K562 (cell line): Measurements from ENCODE around the gene AMIGO1. TPM values are rescaled to one million over a fixed set of nuclear protein-coding genes. Genes with fewer than 3 reads are reported as not detected.

ENCODE experiments used
- ATAC-seq: fragments of 200-7000 bp; cut with Tn5 transposase; 3 replicates; pipeline ENCODE4 v1.9.1; 2020; ENCODE audit warnings: moderate library complexity
- BruUV-seq: library from RNA; stranded (reverse); fragments of 400-500 nt; replicated peaks from 2 replicates; lab custom pipeline; 2021; lab: Mats Ljungman, UMichigan
- CTCF ChIA-PET: fragments of 300-600 bp; formaldehyde crosslinking; extraction: SDS; loops from one replicate; lab custom pipeline; 2021; ENCODE audit warnings: low intra/inter-chr PET ratio; lab: Yijun Ruan, JAX
- POLR2A ChIA-PET: fragments of 300-600, 350-650 bp; sonication (Branson Sonifier 250); formaldehyde crosslinking; extraction: SDS; loops from one replicate; lab custom pipeline; 2021; ENCODE audit warnings: antibody characterized with exemption, inconsistent platforms; lab: Yijun Ruan, JAX
- DNase-seq, 4 experiments: peaks; one replicate each; pipeline versions ENCODE4 v3.0.0 to v3.0.0-alpha.2; 2011 to 2018; ENCODE audit warnings: low spot score in 3 of 4, mixed read lengths in 3 of 4; ENCODE audit errors: extremely low read depth in 1 of 4
- FAIRE-seq: peaks from 2 replicates; lab custom pipeline; 2011; peaks lifted over from hg19 to GRCh38; lab: Jason Lieb, UNC
- H2AFZ ChIP-seq: 2 replicates; pipeline ENCODE4 v1.6.0; 2011; ENCODE audit warnings: low read depth, low read length, control low read depth, inconsistent platforms
- H3K27ac ChIP-seq: fragments of 200-600 bp; 3 replicates; pipeline ENCODE4 v1.8.0; 2011; ENCODE audit warnings: low read depth, mild to moderate bottlenecking, control low read depth, inconsistent platforms, low read length, moderate library complexity, mixed read lengths; ENCODE audit errors: extremely low read depth
- H3K27me3 ChIP-seq, 2 experiments: fragments of 300-600 bp in 1 of 2; 2 replicates in 1 of 2; 3 replicates in 1 of 2; pipeline versions ENCODE4 v1.6.0 to v1.8.0; 2011; ENCODE audit warnings: inconsistent platforms in 2 of 2, low read length in 2 of 2, mild to moderate bottlenecking in 1 of 2, mixed read lengths in 1 of 2, moderate library complexity in 1 of 2; ENCODE audit not compliant: control insufficient read depth in 2 of 2, insufficient read depth in 2 of 2
- H3K36me3 ChIP-seq: fragments of 300-600 bp; 3 replicates; pipeline ENCODE4 v1.8.0; 2011; ENCODE audit warnings: mild to moderate bottlenecking, low read length, inconsistent platforms; ENCODE audit not compliant: control insufficient read depth, insufficient read depth
- H3K4me1 ChIP-seq, 2 experiments: fragments of 200-600 bp in 1 of 2; replicated peaks in 1 of 2; 2 replicates in 1 of 2; 3 replicates in 1 of 2; pipeline versions ENCODE4 v1.5.1 to v1.8.0; 2011; ENCODE audit warnings: inconsistent platforms in 2 of 2, low read length in 2 of 2, mild to moderate bottlenecking in 1 of 2, mixed read lengths in 1 of 2, moderate library complexity in 1 of 2; ENCODE audit not compliant: control insufficient read depth in 2 of 2, insufficient read depth in 2 of 2
- H3K4me2 ChIP-seq: 2 replicates; pipeline ENCODE4 v1.6.1; 2011; ENCODE audit warnings: low read length, control low read depth, inconsistent platforms, mixed read lengths; ENCODE audit not compliant: insufficient read depth
- H3K4me3 ChIP-seq: fragments of 200-600 bp; sonication (generic), shearing (Covaris generic); 2 replicates; pipeline ENCODE4 v1.5.1; 2016; ENCODE audit warnings: control low read depth, inconsistent platforms
- H3K79me2 ChIP-seq: fragments of 200-600 bp; 3 replicates; pipeline ENCODE4 v1.8.0; 2011; ENCODE audit warnings: low read length, inconsistent platforms; ENCODE audit not compliant: control insufficient read depth, insufficient read depth
- H3K9ac ChIP-seq, 2 experiments: 2 replicates each; pipeline versions ENCODE4 v1.6.0 to v1.6.1; 2011; ENCODE audit warnings: low read depth in 2 of 2, low read length in 2 of 2, control low read depth in 1 of 2, inconsistent platforms in 1 of 2, mild to moderate bottlenecking in 1 of 2, mixed read lengths in 1 of 2; ENCODE audit not compliant: insufficient read depth in 1 of 2
- H3K9me1 ChIP-seq: one replicate; pipeline ENCODE4 v1.6.0; 2011; ENCODE audit warnings: inconsistent platforms, mild to moderate bottlenecking, low read length, moderate library complexity; ENCODE audit not compliant: control insufficient read depth, insufficient read depth
- H3K9me3 ChIP-seq: replicated peaks from 2 replicates; pipeline ENCODE4 v1.5.1; 2011; ENCODE audit warnings: low read depth, low read length, inconsistent platforms; ENCODE audit not compliant: control insufficient read depth, insufficient read depth
- H4K20me1 ChIP-seq: replicated peaks from 2 replicates; pipeline ENCODE4 v1.6.1; 2011; ENCODE audit warnings: low read length, inconsistent platforms, mixed read lengths; ENCODE audit not compliant: control insufficient read depth, insufficient read depth
- ETV6 ChIP-seq, 3 experiments: fragments of 150-350 bp in 1 of 3; sonication (generic) in 1 of 3; formaldehyde crosslinking in 1 of 3; IDR thresholded peaks; 2 replicates each; pipeline versions ENCODE4 v1.6.1 to v1.8.0; 2014 to 2022; ENCODE audit warnings: borderline replicate concordance in 2 of 3, low read depth in 2 of 3, antibody characterized with exemption in 1 of 3, low read length in 1 of 3, mild to moderate bottlenecking in 1 of 3, missing genetic modification reagents in 1 of 3
- FOXA3 ChIP-seq, 2 experiments: fragments of 450-650 bp in 1 of 2; sonication (generic) in 1 of 2; formaldehyde crosslinking; IDR thresholded peaks in 1 of 2; conservative IDR thresholded peaks in 1 of 2; 2 replicates each; pipeline versions ENCODE4 v1.4.0 to v1.8.0; 2020 to 2022; ENCODE audit warnings: mild to moderate bottlenecking in 2 of 2, missing genetic modification reagents in 1 of 2
- HNRNPLL ChIP-seq: fragments of 200-400 bp; formaldehyde crosslinking; IDR thresholded peaks from 2 replicates; pipeline ENCODE4 v1.6.1; 2017; ENCODE audit warnings: low read length, low read depth, mild to moderate bottlenecking; ENCODE audit not compliant: poor library complexity, severe bottlenecking
- LEF1 ChIP-seq: fragments of 450-650 bp; IDR thresholded peaks from 2 replicates; pipeline ENCODE4 v1.6.1; 2016; ENCODE audit warnings: mild to moderate bottlenecking
- MEIS2 ChIP-seq: fragments of 450-650 bp; IDR thresholded peaks from 2 replicates; pipeline ENCODE4 v1.6.1; 2014; ENCODE audit warnings: mild to moderate bottlenecking; ENCODE audit not compliant: partially characterized antibody
- NFE2L1 ChIP-seq: fragments of 450-650 bp; IDR thresholded peaks from 2 replicates; pipeline ENCODE4 v1.6.1; 2016; ENCODE audit warnings: missing genetic modification characterization, low read depth, mild to moderate bottlenecking, missing compliant biosample characterization, moderate library complexity, borderline replicate concordance
- POU5F1 ChIP-seq: fragments of 150-350 bp; IDR thresholded peaks from 2 replicates; pipeline ENCODE4 v1.6.1; 2014; ENCODE audit warnings: borderline replicate concordance, low read length, low read depth, mild to moderate bottlenecking; ENCODE audit not compliant: partially characterized antibody
- PURB ChIP-seq: sonication (generic); formaldehyde crosslinking; IDR thresholded peaks from 2 replicates; pipeline ENCODE4 v1.9.0; 2021; ENCODE audit warnings: low read depth, mild to moderate bottlenecking, missing genetic modification reagents
- RUNX1 ChIP-seq: sonication (generic); IDR thresholded peaks from 2 replicates; pipeline ENCODE4 v1.6.1; 2016; ENCODE audit warnings: antibody characterized with exemption, low read depth
- SAFB2 ChIP-seq: fragments of 200-400 bp; formaldehyde crosslinking; IDR thresholded peaks from 2 replicates; pipeline ENCODE4 v1.6.1; 2018; ENCODE audit warnings: borderline replicate concordance, low read length, low read depth, moderate library complexity; ENCODE audit not compliant: severe bottlenecking
- TCF3 ChIP-seq: sonication (generic); formaldehyde crosslinking; IDR thresholded peaks from 2 replicates; pipeline ENCODE4 v1.4.0; 2020; ENCODE audit warnings: mild to moderate bottlenecking, missing genetic modification reagents
- TRIM25 ChIP-seq: fragments of 450-650 bp; IDR thresholded peaks from 2 replicates; pipeline ENCODE4 v1.7.0; 2016; ENCODE audit warnings: borderline replicate concordance
- ZBTB12 ChIP-seq: fragments of 250-450 bp; sonication (Bioruptor Pico); IDR thresholded peaks from 2 replicates; pipeline ENCODE4 v1.4.0; 2020
- WGBS: fragments of 100-300 bp; shearing (Covaris generic); methylation state at CpG from one replicate; pipeline ENCODE4 v1.1.6; 2016; ENCODE audit warnings: low coverage, mixed read lengths; ENCODE audit not compliant: insufficient coverage; ENCODE audit errors: missing lambda C conversion rate; 5-methylcytosine and 5-hydroxymethylcytosine counted together
- in situ Hi-C: fragments of 300-500 bp; cut with MboI; formaldehyde crosslinking; loops from 4 replicates; pipeline ENCODE4 v1.15.0; 2018; ENCODE audit warnings: inconsistent platforms, mixed read lengths
- intact Hi-C: fragments of 100-400 bp; cut with micrococcal nuclease; formaldehyde crosslinking; loops from 2 replicates; pipeline ENCODE4 v1.14.2; 2022
- polyA plus RNA-seq, 8 experiments: library from polyadenylated mRNA; depleted of rRNA in 4 of 8; stranded (reverse) in 5 of 8; unstranded in 3 of 8; fragments of >200 nt; fragmentation: Nextera tagmentation in 2 of 8; fragmentation: Illumina TruSeq in 1 of 8; extraction: Ambion mirVana in 2 of 8; extraction: Trizol in 1 of 8; gene quantifications; 2 replicates each; pipeline versions ENCODE4 v1.2.1 to v1.2.3, GENCODE V29; 2011 to 2014; ENCODE audit warnings: inconsistent platforms in 1 of 8, missing spikeins in 1 of 8
- total RNA-seq, 7 experiments: library from RNA; depleted of rRNA in 6 of 7; stranded (reverse); fragments of >200 nt in 6 of 7; fragmentation: Illumina TruSeq in 2 of 7; extraction: Trizol in 2 of 7; gene quantifications; 2 replicates each; pipeline versions ENCODE4 v1.2.1 to v1.2.3, GENCODE V29; 2011 to 2021; ENCODE audit warnings: low replicate concordance in 1 of 7

The AMIGO1 gene
- total and polyA plus RNA-seq, 9 of the 15 experiments (the other 6 are each of a cell fraction or from before 2014, with no cell fraction given), result 0.24 to 1.0 (median 0.54) TPM

- no peak overlapping the region for H3K9ac ChIP-seq
- in situ Hi-C loops, result no loop called here
- no peak overlapping the region for H3K4me3 ChIP-seq
- no peak overlapping the region for H3K27ac ChIP-seq
- 4% methylated on average over 14 of the region's 14 CpGs for WGBS
- intact Hi-C loops, result no loop called here
- H3K27me3 ChIP-seq, result peaks cover 28 to 33% of the 10 kb centered on the region in 2 experiments
- BruUV-seq, result no TSS peak
- no peaks in the 10 kb centered on the region for H3K36me3 ChIP-seq
- no peaks in the 10 kb centered on the region for H4K20me1 ChIP-seq
- DNase-seq, result no peak
- ATAC-seq, result peak; percentile 37
- H3K4me2 ChIP-seq, result no peak overlapping the region
- H3K4me1 ChIP-seq, result no peaks in the 10 kb centered on the region; a peak in 1 of 5 replicates
- FAIRE-seq, result no peak
- POLR2A ChIA-PET, result interaction anchor here (0.5 to 1.2 kb wide), 7 partner anchors 8 to 269 kb away, joined by 3 to 4 read pairs (median 3); partner anchors contain the start of genes CYB561D1 and GNAI3
- no peaks in the 10 kb centered on the region for H3K9me1 ChIP-seq
- no peaks in the 10 kb centered on the region for H3K79me2 ChIP-seq
- CTCF ChIA-PET, result no interaction called here
- no peak overlapping the region for H2AFZ ChIP-seq
- no peaks in the 10 kb centered on the region for H3K9me3 ChIP-seq
- TF ChIP-seq TCF3 (CRISPR knock-in tag) (no peak), LEF1 (no peak), POU5F1 (no peak), PURB (CRISPR knock-in tag) (no peak), NFE2L1 (tag) (no peak), HNRNPLL (no peak), ETV6 (IDR thresholded peaks at IDR 0.05; ENCODE audit: borderline replicate concordance in 1 of 2, low read depth in 2 of 2, low read length in 1 of 2) (no peak), ETV6 (CRISPR knock-in tag; IDR thresholded peaks at IDR 0.05; ENCODE audit: borderline replicate concordance) (no peak), RUNX1 (no peak), FOXA3 (CRISPR knock-in tag; conservative IDR thresholded peaks at IDR 0.05 in 1 of 2, IDR thresholded peaks at IDR 0.05 in 1 of 2) (no peak), SAFB2 (no peak), ZBTB12 (no peak), TRIM25 (no peak), MEIS2 (no peak)
Measured at GRCh38 chr1:109521002-109521951, 11.8 kb upstream of the AMIGO1 start.
